ENCODE measurements around the gene FAM53A.

GRCh38 chr4:1621526-1621925 lies 62.6 kb downstream of the FAM53A start:
- no peak for TF ChIP-seq CTCF (tag by site-specific recombination; IDR thresholded peaks at IDR 0.05)
- no peak for TF ChIP-seq ZNF157 (tag by site-specific recombination; IDR thresholded peaks at IDR 0.05)
- no peak for TF ChIP-seq KLF9 (tag by site-specific recombination; IDR thresholded peaks at IDR 0.05; ENCODE audit: low read depth)
- no peak for TF ChIP-seq ZNF280D (tag by site-specific recombination; IDR thresholded peaks at IDR 0.05)
- TF ChIP-seq ZNF248 (tag by site-specific recombination; IDR thresholded peaks at IDR 0.05) = no peak
- no peak for TF ChIP-seq ATF2 (tag by site-specific recombination; IDR thresholded peaks at IDR 0.05; ENCODE audit: low read depth)

Measured in HEK293 (cell line).